Measurements from ENCODE around the gene SYCE1.

SYCE1 gene

GRCh38 chr10:133515471-133515870 lies 49.9 kb downstream of the SYCE1 start:
- DNase-seq: no peak

GRCh38 chr10:133511907-133512528 lies 53.4 kb downstream of the SYCE1 start:
- DNase-seq: no peak

GRCh38 chr10:133511408-133511807 lies 54.0 kb downstream of the SYCE1 start:
- DNase-seq: no peak

- no peak for DNase-seq
Observed at GRCh38 chr10:133509700-133510099, 55.7 kb downstream of the SYCE1 start.
